ENCODE results near the gene LZTS2.

LZTS2 gene

GRCh38 chr10:100999742-101000126 is at the start of gene LZTS2:
Gene LZTS2, plus strand, starts transcription at chr10:100999808. Its CDS starts 2,731 bp downstream, at chr10:101002539.
- H3K27ac ChIP-seq (ENCODE audit: low read depth, low read length): peak within 1 kb of the TSS; percentile 98
- H3K4me1 ChIP-seq (ENCODE audit: insufficient read depth, low read length): peaks cover 37% of the 10 kb centered on the region
- peak within 1 kb of the TSS; percentile 96 for H3K9ac ChIP-seq (ENCODE audit: low read length)
- H3K4me3 ChIP-seq (ENCODE audit: low read depth in 1 of 2, low read length in 2 of 2): peak within 1 kb of the TSS; percentile 79 to 90
- no peaks in the 10 kb centered on the region for H3K9me3 ChIP-seq (ENCODE audit: low read length)
- H3K36me3 ChIP-seq (ENCODE audit: insufficient read depth, low read length): peaks cover 20% of the 10 kb centered on the region
- H3K27me3 ChIP-seq (ENCODE audit: control insufficient read depth in 1 of 2, insufficient read depth in 2 of 2, low read length in 2 of 2): no peaks in the 10 kb centered on the region

GRCh38 chr10:100960251-100960650 is 39.4 kb upstream of the LZTS2 start:
- Histone ChIP-seq H3K36me3 (ENCODE audit: insufficient read depth, low read length) (peaks cover 38% of the 10 kb centered on the region), H3K9ac (ENCODE audit: low read length) (no peak overlapping the region)

GRCh38 chr10:100962351-100963080 is 37.1 kb upstream of the LZTS2 start:
- no peaks in the 10 kb centered on the region for H3K4me1 ChIP-seq (ENCODE audit: insufficient read depth, low read length)
- H3K36me3 ChIP-seq (ENCODE audit: insufficient read depth, low read length): peaks cover 35% of the 10 kb centered on the region
- no peak overlapping the region for H3K9ac ChIP-seq (ENCODE audit: low read length)
- H3K4me3 ChIP-seq (ENCODE audit: low read depth in 1 of 2, low read length in 2 of 2): no peak overlapping the region
- H3K9me3 ChIP-seq (ENCODE audit: low read length): no peaks in the 10 kb centered on the region
- H3K27me3 ChIP-seq (ENCODE audit: control insufficient read depth in 1 of 2, insufficient read depth in 2 of 2, low read length in 2 of 2): no peaks in the 10 kb centered on the region
- H3K27ac ChIP-seq (ENCODE audit: low read depth, low read length): no peak overlapping the region

More at GRCh38 chr10:100960251-100960650, 39.4 kb upstream of the LZTS2 start:
- H3K9me3 ChIP-seq (ENCODE audit: low read length): no peaks in the 10 kb centered on the region
- no peak overlapping the region for H3K4me3 ChIP-seq (ENCODE audit: low read depth in 1 of 2, low read length in 2 of 2)
- H3K4me1 ChIP-seq (ENCODE audit: insufficient read depth, low read length): no peaks in the 10 kb centered on the region
- no peaks in the 10 kb centered on the region for H3K27me3 ChIP-seq (ENCODE audit: control insufficient read depth in 1 of 2, insufficient read depth in 2 of 2, low read length in 2 of 2)
- H3K27ac ChIP-seq (ENCODE audit: low read depth, low read length): no peak overlapping the region

GRCh38 chr10:100963826-100964225 is 35.8 kb upstream of the LZTS2 start:
- no peak overlapping the region for H3K27ac ChIP-seq (ENCODE audit: low read depth, low read length)
- no peak overlapping the region for H3K9ac ChIP-seq (ENCODE audit: low read length)
- H3K9me3 ChIP-seq (ENCODE audit: low read length): no peaks in the 10 kb centered on the region
- H3K27me3 ChIP-seq (ENCODE audit: control insufficient read depth in 1 of 2, insufficient read depth in 2 of 2, low read length in 2 of 2): no peaks in the 10 kb centered on the region
- peaks cover 5% of the 10 kb centered on the region for H3K4me1 ChIP-seq (ENCODE audit: insufficient read depth, low read length)
- peaks cover 35% of the 10 kb centered on the region for H3K36me3 ChIP-seq (ENCODE audit: insufficient read depth, low read length)
- H3K4me3 ChIP-seq (ENCODE audit: low read depth in 1 of 2, low read length in 2 of 2): no peak overlapping the region

- H3K27ac ChIP-seq (ENCODE audit: low read depth, low read length): no peak overlapping the region
- H3K27me3 ChIP-seq (ENCODE audit: control insufficient read depth in 1 of 2, insufficient read depth in 2 of 2, low read length in 2 of 2): no peaks in the 10 kb centered on the region
- H3K9me3 ChIP-seq (ENCODE audit: low read length): no peaks in the 10 kb centered on the region
- peaks cover 8% of the 10 kb centered on the region for H3K4me1 ChIP-seq (ENCODE audit: insufficient read depth, low read length)
- H3K9ac ChIP-seq (ENCODE audit: low read length): no peak overlapping the region
- H3K36me3 ChIP-seq (ENCODE audit: insufficient read depth, low read length): peaks cover 24% of the 10 kb centered on the region
- H3K4me3 ChIP-seq (ENCODE audit: low read depth in 1 of 2, low read length in 2 of 2): no peak overlapping the region
Measured at GRCh38 chr10:100965820-100966219, 33.8 kb upstream of the LZTS2 start.

GRCh38 chr10:100966887-100967286 is 32.7 kb upstream of the LZTS2 start:
- peaks cover 8% of the 10 kb centered on the region for H3K4me1 ChIP-seq (ENCODE audit: insufficient read depth, low read length)
- peaks cover 24% of the 10 kb centered on the region for H3K36me3 ChIP-seq (ENCODE audit: insufficient read depth, low read length)
- no peaks in the 10 kb centered on the region for H3K9me3 ChIP-seq (ENCODE audit: low read length)
- H3K27ac ChIP-seq (ENCODE audit: low read depth, low read length): no peak overlapping the region
- no peak overlapping the region for H3K4me3 ChIP-seq (ENCODE audit: low read depth in 1 of 2, low read length in 2 of 2)
- H3K27me3 ChIP-seq (ENCODE audit: control insufficient read depth in 1 of 2, insufficient read depth in 2 of 2, low read length in 2 of 2): no peaks in the 10 kb centered on the region
- no peak overlapping the region for H3K9ac ChIP-seq (ENCODE audit: low read length)

GRCh38 chr10:100967332-100967731 is 32.3 kb upstream of the LZTS2 start:
- Histone ChIP-seq H3K36me3 (ENCODE audit: insufficient read depth, low read length) (peaks cover 22% of the 10 kb centered on the region), H3K9me3 (ENCODE audit: low read length) (no peaks in the 10 kb centered on the region), H3K4me1 (ENCODE audit: insufficient read depth, low read length) (peaks cover 8% of the 10 kb centered on the region), H3K27me3 (ENCODE audit: control insufficient read depth in 1 of 2, insufficient read depth in 2 of 2, low read length in 2 of 2) (no peaks in the 10 kb centered on the region), H3K4me3 (ENCODE audit: low read depth in 1 of 2, low read length in 2 of 2) (no peak overlapping the region), H3K27ac (ENCODE audit: low read depth, low read length) (no peak overlapping the region), H3K9ac (ENCODE audit: low read length) (no peak overlapping the region)

- peaks cover 8% of the 10 kb centered on the region for H3K4me1 ChIP-seq (ENCODE audit: insufficient read depth, low read length)
- no peaks in the 10 kb centered on the region for H3K9me3 ChIP-seq (ENCODE audit: low read length)
- H3K4me3 ChIP-seq (ENCODE audit: low read depth in 1 of 2, low read length in 2 of 2): no peak overlapping the region
- H3K36me3 ChIP-seq (ENCODE audit: insufficient read depth, low read length): peaks cover 13% of the 10 kb centered on the region
- no peak overlapping the region for H3K27ac ChIP-seq (ENCODE audit: low read depth, low read length)
- H3K9ac ChIP-seq (ENCODE audit: low read length): no peak overlapping the region
- no peaks in the 10 kb centered on the region for H3K27me3 ChIP-seq (ENCODE audit: control insufficient read depth in 1 of 2, insufficient read depth in 2 of 2, low read length in 2 of 2)
Measured at GRCh38 chr10:100968062-100968736, 31.4 kb upstream of the LZTS2 start.

- Histone ChIP-seq H3K4me3 (ENCODE audit: low read depth in 1 of 2, low read length in 2 of 2) (peak overlapping the region; percentile 22 to 56), H3K4me1 (ENCODE audit: insufficient read depth, low read length) (peaks cover 8% of the 10 kb centered on the region), H3K27me3 (ENCODE audit: control insufficient read depth in 1 of 2, insufficient read depth in 2 of 2, low read length in 2 of 2) (no peaks in the 10 kb centered on the region), H3K36me3 (ENCODE audit: insufficient read depth, low read length) (peaks cover 11% of the 10 kb centered on the region), H3K9ac (ENCODE audit: low read length) (no peak overlapping the region), H3K27ac (ENCODE audit: low read depth, low read length) (no peak overlapping the region), H3K9me3 (ENCODE audit: low read length) (no peaks in the 10 kb centered on the region)
Measured at GRCh38 chr10:100968863-100969186, 30.8 kb upstream of the LZTS2 start.

- peaks cover 8% of the 10 kb centered on the region for H3K4me1 ChIP-seq (ENCODE audit: insufficient read depth, low read length)
Measured at GRCh38 chr10:100969187-100970075, 30.2 kb upstream of the LZTS2 start, which contains the start of gene SEMA4G. Gene SEMA4G, plus strand, starts transcription at chr10:100969504. Its CDS starts 3,409 bp downstream, at chr10:100972913.

More at GRCh38 chr10:100969187-100970075, 30.2 kb upstream of the LZTS2 start, which contains the start of gene SEMA4G:
- no peaks in the 10 kb centered on the region for H3K9me3 ChIP-seq (ENCODE audit: low read length)
- peak within 1 kb of the TSS; percentile 35 to 58 for H3K4me3 ChIP-seq (ENCODE audit: low read depth in 1 of 2, low read length in 2 of 2)
- H3K36me3 ChIP-seq (ENCODE audit: insufficient read depth, low read length): peaks cover 11% of the 10 kb centered on the region
- no peaks in the 10 kb centered on the region for H3K27me3 ChIP-seq (ENCODE audit: control insufficient read depth in 1 of 2, insufficient read depth in 2 of 2, low read length in 2 of 2)
- no peak within 1 kb of the TSS for H3K9ac ChIP-seq (ENCODE audit: low read length)
- H3K27ac ChIP-seq (ENCODE audit: low read depth, low read length): no peak within 1 kb of the TSS

All from muscle layer of colon (tissue), 2 donors.